ENCODE measurements around the gene MGMT.

The MGMT gene

DNA sequence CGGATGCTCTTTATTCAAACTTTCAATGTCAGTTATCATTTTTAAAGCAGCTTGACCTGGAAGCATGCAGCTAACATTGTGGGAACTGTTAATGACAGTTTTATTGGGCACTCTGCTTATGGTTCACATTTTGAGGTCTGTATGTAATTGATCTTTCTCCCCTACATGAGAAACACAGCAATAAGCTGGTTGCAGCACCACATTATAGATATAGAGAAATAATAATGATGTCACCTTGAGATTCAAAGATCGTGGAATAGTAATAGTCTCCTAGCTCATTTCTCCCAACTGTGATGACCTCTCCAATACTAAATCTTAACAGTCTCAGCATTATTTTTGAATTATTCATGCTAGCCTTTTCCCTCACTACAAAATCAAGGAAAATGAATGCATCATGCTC, 22.7 kb upstream of the MGMT start:
- no peak overlapping the region for H3K9ac ChIP-seq (ENCODE audit: low read length)
- no peak overlapping the region for H3K4me3 ChIP-seq (ENCODE audit: low read depth, low read length, poor library complexity, severe bottlenecking)
- no peaks in the 10 kb centered on the region for H3K79me2 ChIP-seq (ENCODE audit: insufficient read depth, low read length)
- no peaks in the 10 kb centered on the region for H4K20me1 ChIP-seq (ENCODE audit: insufficient read depth, low read length)
- no peaks in the 10 kb centered on the region for H3K36me3 ChIP-seq (ENCODE audit: insufficient read depth, low read length)
- H3K4me2 ChIP-seq (ENCODE audit: low read length) = no peak overlapping the region
- no peaks in the 10 kb centered on the region for H3K27me3 ChIP-seq (ENCODE audit: insufficient read depth, low read length)
- no peak for TF ChIP-seq EZH2 (IDR thresholded peaks at IDR 0.05; ENCODE audit: borderline replicate concordance, low read length)
- TF ChIP-seq, protein P1, sequence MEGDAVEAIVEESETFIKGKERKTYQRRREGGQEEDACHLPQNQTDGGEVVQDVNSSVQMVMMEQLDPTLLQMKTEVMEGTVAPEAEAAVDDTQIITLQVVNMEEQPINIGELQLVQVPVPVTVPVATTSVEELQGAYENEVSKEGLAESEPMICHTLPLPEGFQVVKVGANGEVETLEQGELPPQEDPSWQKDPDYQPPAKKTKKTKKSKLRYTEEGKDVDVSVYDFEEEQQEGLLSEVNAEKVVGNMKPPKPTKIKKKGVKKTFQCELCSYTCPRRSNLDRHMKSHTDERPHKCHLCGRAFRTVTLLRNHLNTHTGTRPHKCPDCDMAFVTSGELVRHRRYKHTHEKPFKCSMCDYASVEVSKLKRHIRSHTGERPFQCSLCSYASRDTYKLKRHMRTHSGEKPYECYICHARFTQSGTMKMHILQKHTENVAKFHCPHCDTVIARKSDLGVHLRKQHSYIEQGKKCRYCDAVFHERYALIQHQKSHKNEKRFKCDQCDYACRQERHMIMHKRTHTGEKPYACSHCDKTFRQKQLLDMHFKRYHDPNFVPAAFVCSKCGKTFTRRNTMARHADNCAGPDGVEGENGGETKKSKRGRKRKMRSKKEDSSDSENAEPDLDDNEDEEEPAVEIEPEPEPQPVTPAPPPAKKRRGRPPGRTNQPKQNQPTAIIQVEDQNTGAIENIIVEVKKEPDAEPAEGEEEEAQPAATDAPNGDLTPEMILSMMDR (IDR thresholded peaks at IDR 0.05; ENCODE audit: low read length) = no peak
- no peaks in the 10 kb centered on the region for H3K9me2 ChIP-seq (ENCODE audit: low read depth, low read length)
- no peak overlapping the region for H3K27ac ChIP-seq (ENCODE audit: low read depth, low read length, poor library complexity, severe bottlenecking)
- no peaks in the 10 kb centered on the region for H3K9me3 ChIP-seq (ENCODE audit: low read length)
- no peak overlapping the region for H2AFZ ChIP-seq (ENCODE audit: low read length)
- no peaks in the 10 kb centered on the region for H3F3A ChIP-seq (ENCODE audit: insufficient read depth, low read length)
- no peaks in the 10 kb centered on the region for H3K4me1 ChIP-seq (ENCODE audit: insufficient read depth, low read length, severe bottlenecking)

DNA sequence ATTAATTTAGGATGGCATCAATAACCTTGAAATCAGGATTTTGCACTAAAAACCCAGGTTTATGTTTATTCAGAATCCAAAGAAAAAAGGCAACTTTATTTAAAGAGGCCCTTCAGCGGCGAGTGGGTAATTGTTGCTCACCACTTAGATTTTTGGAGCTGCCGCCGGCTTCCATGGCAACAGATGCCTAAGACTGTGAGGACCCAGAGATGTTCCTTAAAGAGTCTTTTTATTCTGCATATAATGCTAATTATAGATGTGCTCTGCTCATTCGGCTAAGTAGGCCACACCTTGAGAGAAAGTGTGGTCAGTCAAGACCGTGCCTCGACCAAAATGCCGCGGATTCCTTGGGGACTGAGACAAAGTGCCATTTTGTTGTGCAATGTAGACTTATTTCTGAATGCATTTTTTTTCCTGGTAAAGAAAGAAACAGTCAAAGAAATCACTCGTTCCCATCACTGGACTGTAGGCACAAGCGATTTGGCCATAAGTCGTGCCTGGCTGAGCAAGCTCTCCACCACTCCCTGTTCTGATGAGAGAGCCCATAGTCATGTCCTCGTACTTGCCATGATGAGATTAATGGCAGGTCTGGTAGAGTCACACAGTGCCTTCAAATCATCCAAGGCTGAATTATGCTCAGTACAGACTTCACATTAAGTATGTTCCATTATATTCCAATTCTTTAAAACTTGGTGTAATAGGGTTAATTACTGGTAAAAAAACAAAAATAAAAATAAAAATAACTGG, 21.4 kb upstream of the MGMT start:
- H3K79me2 ChIP-seq (ENCODE audit: insufficient read depth, low read length) = no peaks in the 10 kb centered on the region
- no peaks in the 10 kb centered on the region; the same call in 1 of the 2 replicates for H3K27me3 ChIP-seq (ENCODE audit: insufficient read depth, low read length)
- no peak overlapping the region for H3K9ac ChIP-seq (ENCODE audit: low read length)
- TF ChIP-seq, protein P1 (IDR thresholded peaks at IDR 0.05; ENCODE audit: low read length) = no peak
- no peak for TF ChIP-seq EZH2 (IDR thresholded peaks at IDR 0.05; ENCODE audit: borderline replicate concordance, low read length)
- H4K20me1 ChIP-seq (ENCODE audit: insufficient read depth, low read length) = no peaks in the 10 kb centered on the region
- no peaks in the 10 kb centered on the region for H3K9me2 ChIP-seq (ENCODE audit: low read depth, low read length)
- H3K4me2 ChIP-seq (ENCODE audit: low read length) = no peak overlapping the region
- no peaks in the 10 kb centered on the region for H3K4me1 ChIP-seq (ENCODE audit: insufficient read depth, low read length, severe bottlenecking)
- no peaks in the 10 kb centered on the region for H3F3A ChIP-seq (ENCODE audit: insufficient read depth, low read length)
- H3K4me3 ChIP-seq (ENCODE audit: low read depth, low read length, poor library complexity, severe bottlenecking) = no peak overlapping the region
- no peaks in the 10 kb centered on the region for H3K36me3 ChIP-seq (ENCODE audit: insufficient read depth, low read length)
- no peak overlapping the region for H2AFZ ChIP-seq (ENCODE audit: low read length)
- no peak overlapping the region for H3K27ac ChIP-seq (ENCODE audit: low read depth, low read length, poor library complexity, severe bottlenecking)
- H3K9me3 ChIP-seq (ENCODE audit: low read length) = no peaks in the 10 kb centered on the region

DNA sequence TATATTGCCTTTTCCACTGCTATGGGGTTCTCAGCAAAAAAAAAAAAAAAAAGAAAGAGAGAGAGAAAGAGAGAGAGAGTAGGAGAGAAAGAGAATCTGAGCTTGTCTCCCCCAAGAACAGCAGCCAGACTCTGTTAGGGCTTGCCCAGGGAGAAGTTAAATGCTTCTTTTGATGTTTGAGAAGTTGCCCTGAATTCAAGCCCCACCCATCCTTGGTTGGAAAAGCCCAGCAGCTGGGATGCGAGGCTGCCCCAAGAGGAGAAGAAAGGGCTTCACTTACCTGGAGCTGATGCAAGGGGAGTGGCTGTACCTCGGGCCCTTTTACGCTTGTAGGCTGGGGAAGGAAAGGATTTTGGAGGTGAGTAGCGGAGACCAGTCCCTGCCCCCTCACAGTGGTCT, 20.9 kb upstream of the MGMT start:
- no peaks in the 10 kb centered on the region for H3K36me3 ChIP-seq (ENCODE audit: insufficient read depth, low read length)
- no peaks in the 10 kb centered on the region for H4K20me1 ChIP-seq (ENCODE audit: insufficient read depth, low read length)
- no peaks in the 10 kb centered on the region; the same call in 1 of the 2 replicates for H3K9me3 ChIP-seq (ENCODE audit: low read length)
- H3K27ac ChIP-seq (ENCODE audit: low read depth, low read length, poor library complexity, severe bottlenecking) = no peak overlapping the region
- no peak overlapping the region for H3K4me3 ChIP-seq (ENCODE audit: low read depth, low read length, poor library complexity, severe bottlenecking)
- no peaks in the 10 kb centered on the region; the same call in 1 of the 2 replicates for H3K27me3 ChIP-seq (ENCODE audit: insufficient read depth, low read length)
- H3K4me1 ChIP-seq (ENCODE audit: insufficient read depth, low read length, severe bottlenecking) = no peaks in the 10 kb centered on the region
- no peak overlapping the region for H3K9ac ChIP-seq (ENCODE audit: low read length)
- no peak for TF ChIP-seq EZH2 (IDR thresholded peaks at IDR 0.05; ENCODE audit: borderline replicate concordance, low read length)
- TF ChIP-seq, protein P1 (IDR thresholded peaks at IDR 0.05; ENCODE audit: low read length) = no peak
- no peaks in the 10 kb centered on the region for H3F3A ChIP-seq (ENCODE audit: insufficient read depth, low read length)
- H3K79me2 ChIP-seq (ENCODE audit: insufficient read depth, low read length) = no peaks in the 10 kb centered on the region
- no peak overlapping the region for H3K4me2 ChIP-seq (ENCODE audit: low read length)
- no peaks in the 10 kb centered on the region for H3K9me2 ChIP-seq (ENCODE audit: low read depth, low read length)
- H2AFZ ChIP-seq (ENCODE audit: low read length) = no peak overlapping the region

Measured in OCI-LY1 (cell line).